H1 (cell line): ENCODE data around the gene RPUSD3. TPM values are rescaled to one million over a fixed set of nuclear protein-coding genes. Genes with fewer than 3 reads are reported as not detected.
A peak's percentile ranks its signal among the peaks of the same experiment; 100 is the strongest.

Experiments used
- CTCF ChIA-PET: fragments of 300-600 bp; sonication (Branson Sonifier 250); formaldehyde crosslinking; loops from one replicate; lab custom pipeline; 2021; ENCODE audit not compliant: partially characterized antibody; lab: Charles Lee
- POLR2A ChIA-PET: fragments of 300-600 bp; sonication (Branson Sonifier 250); formaldehyde crosslinking; loops from one replicate; lab custom pipeline; 2021; ENCODE audit warnings: inconsistent platforms; ENCODE audit not compliant: partially characterized antibody; lab: Charles Lee
- DNase-seq, 2 experiments: peaks; one replicate each; pipeline versions ENCODE4 v3.0.0 to v3.0.0-alpha.2; 2010 to 2022; ENCODE audit warnings: low spot score in 2 of 2, low read depth in 1 of 2, mixed read lengths in 1 of 2
- FAIRE-seq: peaks from 2 replicates; lab custom pipeline; 2011; peaks lifted over from hg19 to GRCh38; lab: Jason Lieb, UNC
- H2AFZ ChIP-seq: 2 replicates; pipeline ENCODE4 v1.8.1; 2012; ENCODE audit warnings: low read length, inconsistent platforms
- H2AK5ac ChIP-seq: 2 replicates; pipeline ENCODE4 v1.6.1; 2013; ENCODE audit warnings: low read depth, low read length
- H2BK120ac ChIP-seq: replicated peaks from 2 replicates; pipeline ENCODE3; 2013; ENCODE audit warnings: low read depth, low read length, inconsistent platforms
- H2BK12ac ChIP-seq: 2 replicates; pipeline ENCODE4 v1.6.1; 2013; ENCODE audit warnings: low read depth, low read length
- H2BK15ac ChIP-seq: 2 replicates; pipeline ENCODE4 v1.6.1; 2013; ENCODE audit warnings: low read length
- H2BK20ac ChIP-seq: 2 replicates; pipeline ENCODE4 v1.6.1; 2013; ENCODE audit warnings: low read length
- H2BK5ac ChIP-seq: 2 replicates; pipeline ENCODE4 v1.6.1; 2013; ENCODE audit warnings: low read depth, low read length
- H3K14ac ChIP-seq: 2 replicates; pipeline ENCODE4 v1.6.1; 2013; ENCODE audit warnings: inconsistent platforms; ENCODE audit not compliant: insufficient read length
- H3K18ac ChIP-seq: 2 replicates; pipeline ENCODE4 v1.6.1; 2013; ENCODE audit warnings: low read length; ENCODE audit errors: extremely low read depth
- H3K23ac ChIP-seq: 2 replicates; pipeline ENCODE4 v1.6.1; 2013; ENCODE audit warnings: inconsistent platforms; ENCODE audit not compliant: insufficient read length
- H3K23me2 ChIP-seq: 2 replicates; pipeline ENCODE4 v1.6.1; 2013; ENCODE audit warnings: low read depth, low read length
- H3K27ac ChIP-seq: 2 replicates; pipeline ENCODE4 v1.6.1; 2011; ENCODE audit warnings: low read depth, low read length, inconsistent platforms
- H3K27me3 ChIP-seq, 4 experiments: replicated peaks in 1 of 4; 1 replicate in 1 of 4; 2 replicates in 3 of 4; pipeline versions ENCODE4 v1.6.1 to v1.8.1; 2011 to 2013; ENCODE audit warnings: low read length in 3 of 4, mild to moderate bottlenecking in 3 of 4, inconsistent platforms in 2 of 4, mixed read lengths in 2 of 4, moderate library complexity in 1 of 4; ENCODE audit not compliant: control insufficient read depth in 3 of 4, insufficient read depth in 3 of 4; ENCODE audit errors: extremely low read depth in 1 of 4
- H3K36me3 ChIP-seq, 4 experiments: 2 replicates each; pipeline versions ENCODE4 v1.6.1 to v1.8.1; 2011 to 2013; ENCODE audit warnings: mild to moderate bottlenecking in 4 of 4, low read length in 3 of 4, moderate library complexity in 2 of 4, control low read depth in 1 of 4, inconsistent platforms in 1 of 4; ENCODE audit not compliant: insufficient read depth in 4 of 4, control insufficient read depth in 2 of 4
- H3K4ac ChIP-seq: replicated peaks from 2 replicates; pipeline ENCODE3; 2013; ENCODE audit warnings: low read length, low read depth, mixed read lengths, inconsistent platforms; ENCODE audit not compliant: insufficient read length
- H3K4me1 ChIP-seq, 4 experiments: replicated peaks in 1 of 4; 1 replicate in 1 of 4; 2 replicates in 3 of 4; pipeline versions ENCODE4 v1.6.1 to v1.8.1; 2011 to 2013; ENCODE audit warnings: low read length in 3 of 4, inconsistent platforms in 2 of 4, mixed read lengths in 1 of 4; ENCODE audit not compliant: insufficient read depth in 4 of 4, control insufficient read depth in 3 of 4
- H3K4me2 ChIP-seq, 2 experiments: 2 replicates each; pipeline versions ENCODE4 v1.6.1 to v1.8.1; 2011 to 2013; ENCODE audit warnings: low read depth in 2 of 2, low read length in 2 of 2, control low read depth in 1 of 2, inconsistent platforms in 1 of 2, mild to moderate bottlenecking in 1 of 2; ENCODE audit not compliant: insufficient read depth in 1 of 2
- H3K4me3 ChIP-seq, 4 experiments: fragments of 200-600, 300-600 bp in 1 of 4; sonication (generic), shearing (Covaris generic), sonication (Bioruptor Twin) in 1 of 4; 2 replicates each; pipeline versions ENCODE4 v1.5.1 to v1.8.1; 2011 to 2016; ENCODE audit warnings: low read length in 4 of 4, low read depth in 3 of 4, control low read depth in 2 of 4, inconsistent platforms in 2 of 4, mild to moderate bottlenecking in 2 of 4, mixed read lengths in 1 of 4, moderate library complexity in 1 of 4; ENCODE audit not compliant: insufficient read depth in 2 of 4; ENCODE audit errors: extremely low read depth in 1 of 4
- H3K56ac ChIP-seq: replicated peaks from 2 replicates; pipeline ENCODE3; 2013; ENCODE audit warnings: low read depth, mild to moderate bottlenecking, mixed read lengths, low read length, inconsistent platforms; ENCODE audit not compliant: insufficient read length
- H3K79me1 ChIP-seq: 2 replicates; pipeline ENCODE4 v1.6.1; 2013; ENCODE audit warnings: low read depth, low read length, control low read depth
- H3K79me2 ChIP-seq, 2 experiments: 2 replicates each; pipeline versions ENCODE4 v1.6.1 to v1.8.1; 2012 to 2013; ENCODE audit warnings: low read length in 2 of 2, mild to moderate bottlenecking in 2 of 2, inconsistent platforms in 1 of 2; ENCODE audit not compliant: insufficient read depth in 2 of 2, control insufficient read depth in 1 of 2
- H3K9ac ChIP-seq, 4 experiments: replicated peaks in 1 of 4; 1 replicate in 1 of 4; 2 replicates in 3 of 4; pipeline versions ENCODE4 v1.6.1 to v1.8.1; 2011 to 2013; ENCODE audit warnings: low read depth in 3 of 4, low read length in 3 of 4, control low read depth in 2 of 4, mild to moderate bottlenecking in 2 of 4, moderate library complexity in 2 of 4, inconsistent platforms in 1 of 4; ENCODE audit errors: extremely low read depth in 1 of 4
- H3K9me3 ChIP-seq, 2 experiments: 2 replicates each; pipeline versions ENCODE4 v1.6.1 to v1.8.1; 2012 to 2013; ENCODE audit warnings: mild to moderate bottlenecking in 2 of 2, moderate library complexity in 2 of 2, control low read depth in 1 of 2, inconsistent platforms in 1 of 2, low read depth in 1 of 2, low read length in 1 of 2, mixed read lengths in 1 of 2; ENCODE audit not compliant: insufficient read depth in 2 of 2
- H4K20me1 ChIP-seq, 2 experiments: replicated peaks in 1 of 2; 2 replicates each; pipeline versions ENCODE3 to v1.8.1; 2011 to 2013; ENCODE audit warnings: inconsistent platforms in 2 of 2, low read length in 2 of 2, mild to moderate bottlenecking in 1 of 2; ENCODE audit not compliant: insufficient read depth in 2 of 2, control insufficient read depth in 1 of 2
- H4K5ac ChIP-seq: 2 replicates; pipeline ENCODE4 v1.6.1; 2013; ENCODE audit warnings: low read length, low read depth, mixed read lengths, inconsistent platforms; ENCODE audit not compliant: insufficient read length
- H4K8ac ChIP-seq: 2 replicates; pipeline ENCODE4 v1.8.0; 2013; ENCODE audit warnings: mild to moderate bottlenecking, moderate library complexity, low read length, inconsistent platforms; ENCODE audit not compliant: insufficient read depth; ENCODE audit errors: extremely low read depth
- H4K91ac ChIP-seq: replicated peaks from 2 replicates; pipeline ENCODE3; 2013; ENCODE audit warnings: low read length, mixed read lengths, inconsistent platforms; ENCODE audit not compliant: insufficient read length
- ATF3 ChIP-seq: IDR thresholded peaks from 2 replicates; pipeline ENCODE4 v1.6.1; 2011; ENCODE audit warnings: low read depth, mild to moderate bottlenecking, low read length; ENCODE audit not compliant: insufficient read depth
- BACH1 ChIP-seq: IDR thresholded peaks from 2 replicates; pipeline ENCODE4 v1.6.1; 2012; ENCODE audit warnings: low read length, improper control_type of control experiment
- CHD1 ChIP-seq: IDR thresholded peaks from 2 replicates; pipeline ENCODE4 v1.6.1; 2012; ENCODE audit warnings: low read depth, low read length, improper control_type of control experiment
- EP300 ChIP-seq, 2 experiments: IDR thresholded peaks; 1 replicate in 1 of 2; 2 replicates in 1 of 2; pipeline ENCODE4 v1.6.1; 2011 to 2012; ENCODE audit warnings: low read depth in 2 of 2, low read length in 2 of 2, mild to moderate bottlenecking in 2 of 2, borderline replicate concordance in 1 of 2, inconsistent platforms in 1 of 2, moderate library complexity in 1 of 2
- JUN ChIP-seq: IDR thresholded peaks from 2 replicates; pipeline ENCODE4 v1.6.1; 2011; ENCODE audit warnings: low read depth, mild to moderate bottlenecking, improper control_type of control experiment, low read length
- NRF1 ChIP-seq: IDR thresholded peaks from 2 replicates; pipeline ENCODE4 v1.6.1; 2011; ENCODE audit warnings: mild to moderate bottlenecking, low read depth, low read length, improper control_type of control experiment
- PHF8 ChIP-seq: fragments of 200-600 bp; sonication (generic); conservative IDR thresholded peaks from 2 replicates; pipeline ENCODE4 v1.7.1; 2012; ENCODE audit warnings: low read depth, mild to moderate bottlenecking, inconsistent platforms, low read length, moderate library complexity
- POLR2AphosphoS5 ChIP-seq: IDR thresholded peaks from 2 replicates; pipeline ENCODE4 v1.6.1; 2011; ENCODE audit warnings: low read depth, low read length
- RXRA ChIP-seq: IDR thresholded peaks from 2 replicates; pipeline ENCODE4 v1.6.1; 2011; ENCODE audit warnings: low read depth, mild to moderate bottlenecking, low read length, moderate library complexity; ENCODE audit not compliant: insufficient read depth
- SP1 ChIP-seq: IDR thresholded peaks from 2 replicates; pipeline ENCODE4 v1.6.1; 2011; ENCODE audit warnings: low read depth, low read length
- SRF ChIP-seq: IDR thresholded peaks from 2 replicates; pipeline ENCODE4 v1.6.1; 2011; ENCODE audit warnings: mild to moderate bottlenecking, low read depth, low read length, moderate library complexity
- SUZ12 ChIP-seq: fragments of 200-600 bp; sonication (generic); IDR thresholded peaks from 2 replicates; pipeline ENCODE4 v1.6.1; 2012; ENCODE audit warnings: mild to moderate bottlenecking, inconsistent platforms, low read length, moderate library complexity, mixed read lengths
- WGBS, 2 experiments: shearing (Covaris generic) in 1 of 2; methylation state at CpG; one replicate each; pipeline versions ENCODE4 v1.1.6 to v1.1.7; 2013 to 2015; ENCODE audit warnings: low lambda C conversion rate in 2 of 2, mixed read lengths in 2 of 2, inconsistent platforms in 1 of 2, low coverage in 1 of 2, missing lambda C conversion rate in 1 of 2; ENCODE audit not compliant: insufficient replicate concordance in 2 of 2, insufficient coverage in 1 of 2, insufficient read length in 1 of 2; ENCODE audit errors: extremely low coverage in 1 of 2, missing lambda C conversion rate in 1 of 2; 5-methylcytosine and 5-hydroxymethylcytosine counted together
- polyA plus RNA-seq, 7 experiments: library from polyadenylated mRNA; depleted of rRNA in 3 of 7; stranded (reverse) in 5 of 7; unstranded in 2 of 7; fragments of >200 nt in 5 of 7; fragments of 200-250 nt in 2 of 7; gene quantifications; 1 replicate in 5 of 7; 2 replicates in 1 of 7; 4 replicates in 1 of 7; pipeline versions ENCODE4 v1.2.1 to v1.2.3, GENCODE V29; 2011 to 2013; ENCODE audit warnings: missing spikeins in 2 of 7, mixed read lengths in 2 of 7
- total RNA-seq: library from RNA; stranded (reverse); fragmentation: NEBNext Ultra II Directional; extraction: Animal tissue kit (Norgen Biotek cat#: 25700); gene quantifications from 2 replicates; pipeline ENCODE4 v1.2.1, GENCODE V29; 2021

Gene RPUSD3
- total and polyA plus RNA-seq, 2 of the 8 experiments (the other 6 are each of a cell fraction or from before 2014, with no cell fraction given) = 68.4 to 154 TPM

GRCh38 chr3:9861201-9861600 lies 17.4 kb upstream of the RPUSD3 start:
- CTCF ChIA-PET = interaction anchor here (0.9 to 1.9 kb wide), 5 partner anchors 21 to 85 kb away, joined by 3 to 5 read pairs (median 4); no protein-coding TSS in a partner anchor
- no peak overlapping the region for H4K8ac ChIP-seq
- H3K27ac ChIP-seq = no peak overlapping the region
- H2BK15ac ChIP-seq = no peak overlapping the region
- H3K4me2 ChIP-seq = peak overlapping the region in 1 of 2 experiments; percentile 76; a peak in 2 of 4 replicates
- no peak overlapping the region for H3K4ac ChIP-seq
- H3K4me3 ChIP-seq = no peak overlapping the region
- peaks cover 4% of the 10 kb centered on the region; the same call in 1 of the 2 replicates for H3K23me2 ChIP-seq
- H3K9ac ChIP-seq = no peak overlapping the region
- H3K27me3 ChIP-seq = peaks cover 0 to 12% (median 4%) of the 10 kb centered on the region in 4 experiments; a peak in 3 of 7 replicates
- no peak overlapping the region for H2BK5ac ChIP-seq
- no peak overlapping the region for H4K91ac ChIP-seq
- no peak overlapping the region for H3K18ac ChIP-seq
- no peaks in the 10 kb centered on the region for H3K36me3 ChIP-seq
- FAIRE-seq (no peak), DNase-seq (no peak)
- H3K79me1 ChIP-seq = no peaks in the 10 kb centered on the region
- POLR2A ChIA-PET = interaction anchor here (0.6 to 1.4 kb wide), 5 partner anchors 9 to 86 kb away, joined by 3 to 7 read pairs (median 3); no protein-coding TSS in a partner anchor
- no peaks in the 10 kb centered on the region for H3K79me2 ChIP-seq
- H3K23ac ChIP-seq = no peak overlapping the region
- no peak overlapping the region for H2BK12ac ChIP-seq
- H3K4me1 ChIP-seq = peaks cover 0 to 5% (median 3%) of the 10 kb centered on the region in 4 experiments; a peak in 6 of 7 replicates
- no peak overlapping the region for H2AFZ ChIP-seq
- 70% methylated on average over 4 of the region's 4 CpGs; no CpG with 5 or more reads in 1 of the 2 experiments for WGBS, 2 experiments
- no peak overlapping the region for H3K56ac ChIP-seq
- H4K20me1 ChIP-seq = no peaks in the 10 kb centered on the region
- H2AK5ac ChIP-seq = no peak overlapping the region
- no peak overlapping the region for H2BK120ac ChIP-seq
- no peak overlapping the region for H2BK20ac ChIP-seq
- no peaks in the 10 kb centered on the region for H3K9me3 ChIP-seq
- H4K5ac ChIP-seq = no peak overlapping the region
- no peak overlapping the region for H3K14ac ChIP-seq
- TF ChIP-seq NRF1 (no peak), SRF (no peak), ATF3 (no peak), CHD1 (no peak), SP1 (no peak), EP300 (IDR thresholded peaks at IDR 0.05; ENCODE audit: borderline replicate concordance in 1 of 2, low read depth in 2 of 2, low read length in 2 of 2) (no peak), POLR2AphosphoS5 (no peak), BACH1 (no peak), SUZ12 (no peak), JUN (no peak), PHF8 (no peak), RXRA (no peak)
